GM18526 (cell line): ENCODE measurements around the gene ST8SIA2.

ENCODE experiments used
- POLR2A ChIP-seq: IDR thresholded peaks from 3 replicates; pipeline ENCODE4 v1.6.1; 2011; ENCODE audit not compliant: insufficient read length; ENCODE audit errors: extremely low read depth

The ST8SIA2 gene

DNA sequence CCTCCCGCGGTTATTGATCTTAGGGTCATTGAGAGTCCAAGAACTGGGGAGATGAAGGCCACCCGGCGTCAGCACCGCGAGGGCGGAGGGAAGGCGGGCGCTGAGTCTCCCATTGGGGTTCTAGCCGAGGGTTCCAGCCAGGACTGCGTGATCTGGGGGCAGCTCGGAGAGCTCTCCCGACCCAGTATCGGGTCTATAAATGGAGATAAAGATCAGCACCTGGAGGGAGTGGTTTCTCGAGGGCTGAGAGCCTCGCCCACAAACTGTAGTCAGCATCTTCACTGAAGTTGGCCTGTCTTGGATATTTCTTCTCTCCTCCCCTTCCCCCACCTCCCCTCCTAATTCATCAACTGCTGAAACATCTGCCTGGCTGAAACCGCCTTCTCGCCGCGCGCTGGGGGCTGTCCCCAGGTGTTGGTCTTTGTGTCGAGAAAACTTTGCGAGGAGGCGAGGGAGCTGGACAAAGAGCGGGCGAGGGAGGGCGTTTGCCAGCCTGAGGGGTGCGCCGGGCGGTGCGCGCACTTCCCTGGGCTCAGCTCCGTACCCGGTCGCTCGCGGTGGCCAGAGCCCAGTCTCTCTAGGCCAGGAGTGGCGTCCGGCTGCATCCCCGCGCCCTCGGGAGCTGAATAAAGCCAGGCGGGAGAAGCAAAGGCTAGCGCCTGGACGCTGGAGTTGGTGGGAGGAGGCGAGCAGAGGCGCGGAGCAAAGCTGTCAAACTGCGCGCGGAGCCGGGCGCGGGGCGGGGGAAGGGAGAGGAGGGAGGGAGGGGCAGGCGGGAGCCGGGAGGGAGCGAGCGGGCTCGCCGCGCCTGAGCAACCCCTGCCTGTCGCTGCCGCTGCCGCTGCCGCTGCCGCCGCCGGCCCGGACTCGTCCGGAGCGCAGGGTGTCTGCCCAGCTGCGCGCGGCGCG, at the start of gene ST8SIA2:
ST8SIA2 (plus strand) TSS at position 811 of the 909 bp plus-strand sequence. CDS start 184 bp downstream, outside the sequence.
- TF ChIP-seq POLR2A = no peak

GRCh38 chr15:92343924-92344643, 49.6 kb upstream of the ST8SIA2 start:
- TF ChIP-seq POLR2A = no peak

DNA sequence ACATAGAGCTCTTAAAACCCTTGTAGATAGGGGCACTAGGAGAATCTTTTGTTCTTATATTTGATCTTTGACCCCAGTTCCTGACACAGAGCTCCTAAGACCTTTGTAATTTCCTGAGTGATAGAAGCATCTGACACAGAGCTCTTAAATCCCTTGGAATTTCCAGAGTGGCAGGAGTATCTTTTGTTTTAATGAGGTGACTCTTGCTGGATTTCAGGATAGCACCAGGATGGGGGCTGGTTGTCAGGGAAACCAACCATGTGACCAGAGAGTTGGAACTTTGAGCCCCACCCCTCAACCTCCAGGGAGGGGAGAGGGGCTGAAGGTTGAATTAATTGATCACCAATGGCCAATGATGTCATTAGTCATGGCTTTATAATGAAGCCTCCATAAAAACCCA, 47.6 kb upstream of the ST8SIA2 start:
- no peak for TF ChIP-seq POLR2A

- TF ChIP-seq POLR2A = no peak
Measured at GRCh38 chr15:92355307-92355706, 38.4 kb upstream of the ST8SIA2 start.

DNA sequence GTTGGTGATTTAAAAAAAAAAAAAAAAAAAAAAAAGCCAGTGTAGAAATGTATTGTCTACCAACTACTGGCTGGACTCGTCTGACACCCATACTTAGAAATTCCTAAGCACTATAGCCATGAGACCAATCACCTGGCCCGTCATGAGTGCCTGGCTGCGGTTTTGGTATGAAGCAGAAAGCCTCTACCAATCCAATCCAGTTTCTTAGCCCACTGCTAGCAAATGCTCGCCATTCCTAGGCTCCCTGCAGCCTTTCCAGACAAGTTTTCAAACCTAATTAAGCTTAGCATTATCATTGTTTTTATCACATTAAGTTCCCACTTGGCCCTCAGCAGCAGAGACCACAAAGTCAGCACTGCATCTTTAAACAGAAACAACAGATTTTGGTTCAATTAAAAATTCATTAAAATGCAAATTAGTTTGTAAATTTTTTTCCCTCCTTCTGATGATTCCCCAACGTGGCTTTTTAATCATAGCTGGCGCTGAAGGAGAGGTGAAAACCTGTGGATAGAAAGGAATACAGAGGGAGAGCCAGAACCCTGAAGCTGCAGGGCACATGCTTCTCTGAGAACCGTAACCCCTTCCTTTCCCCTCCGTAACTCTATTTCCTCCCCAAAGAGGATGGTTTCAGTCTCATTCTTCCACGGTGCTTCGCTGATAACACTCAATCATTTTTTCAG, 32.2 kb upstream of the ST8SIA2 start:
- no peak for TF ChIP-seq POLR2A

- TF ChIP-seq POLR2A = no peak
Measured at GRCh38 chr15:92362001-92362350, 31.7 kb upstream of the ST8SIA2 start.

DNA sequence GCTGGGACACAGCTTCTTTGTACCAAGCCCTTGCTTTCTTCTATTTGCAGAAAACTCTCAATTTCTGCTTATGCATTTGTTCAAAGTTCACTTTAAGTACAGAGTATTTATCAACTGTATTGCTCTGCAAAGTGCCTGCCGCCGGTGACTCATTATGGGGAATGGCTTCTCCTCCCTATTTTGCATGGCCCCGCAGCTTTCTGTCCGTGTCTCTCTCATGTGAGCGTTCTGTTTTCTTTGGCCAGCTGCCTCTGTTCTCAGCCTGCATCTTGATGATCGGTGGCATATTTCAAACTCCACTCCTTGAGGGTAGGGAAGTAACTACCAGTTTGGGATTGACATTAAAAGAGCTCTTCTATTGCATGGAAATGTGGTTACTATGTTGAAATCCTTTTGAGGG, 28.6 kb upstream of the ST8SIA2 start:
- TF ChIP-seq POLR2A = no peak

DNA sequence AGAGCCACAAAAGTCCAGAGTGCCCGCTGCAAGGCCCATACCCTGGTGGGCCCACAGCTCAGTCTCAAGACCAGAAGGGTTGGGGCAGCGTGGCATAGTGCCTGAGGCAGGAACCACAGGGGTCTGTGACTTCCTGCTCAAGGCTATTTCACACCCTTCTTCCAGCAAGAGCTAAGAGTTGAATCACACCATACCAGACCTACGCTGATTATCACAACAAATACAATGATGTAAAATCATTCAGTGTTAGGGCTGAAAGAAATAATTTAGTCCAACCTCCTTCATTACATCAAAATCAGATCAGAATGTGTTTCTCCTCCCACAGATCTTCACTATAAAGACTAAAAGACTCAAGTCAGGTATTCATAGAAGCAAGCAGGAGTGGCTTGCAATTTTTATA, 27.8 kb upstream of the ST8SIA2 start:
- no peak for TF ChIP-seq POLR2A

DNA sequence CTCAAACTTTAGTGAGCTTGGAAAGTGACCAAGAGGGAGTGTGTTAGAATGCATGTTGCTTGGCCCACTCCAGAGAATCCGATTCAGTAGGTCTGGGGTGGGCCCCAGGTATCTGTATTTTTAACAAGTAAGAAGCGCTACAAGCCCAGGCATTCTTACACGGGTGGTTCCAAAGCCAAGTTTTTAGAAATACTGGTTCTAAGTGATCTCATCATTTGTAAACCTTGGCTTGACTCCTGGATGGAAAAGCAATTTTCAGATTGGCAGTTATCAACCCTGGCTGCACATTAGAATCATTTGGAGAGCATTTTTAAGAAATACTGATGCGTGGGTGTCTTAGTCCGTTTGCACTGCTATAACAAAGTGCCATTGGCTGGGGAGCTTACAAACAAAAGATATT, 27.3 kb upstream of the ST8SIA2 start:
- no peak for TF ChIP-seq POLR2A

- no peak for TF ChIP-seq POLR2A
Measured at GRCh38 chr15:92375057-92375456, 18.6 kb upstream of the ST8SIA2 start.

GRCh38 chr15:92376109-92376508, 17.6 kb upstream of the ST8SIA2 start:
- no peak for TF ChIP-seq POLR2A

- no peak for TF ChIP-seq POLR2A
Measured at GRCh38 chr15:92377083-92377789, 16.4 kb upstream of the ST8SIA2 start.

- no peak for TF ChIP-seq POLR2A
Measured at GRCh38 chr15:92383519-92384324, 10.0 kb upstream of the ST8SIA2 start.

DNA sequence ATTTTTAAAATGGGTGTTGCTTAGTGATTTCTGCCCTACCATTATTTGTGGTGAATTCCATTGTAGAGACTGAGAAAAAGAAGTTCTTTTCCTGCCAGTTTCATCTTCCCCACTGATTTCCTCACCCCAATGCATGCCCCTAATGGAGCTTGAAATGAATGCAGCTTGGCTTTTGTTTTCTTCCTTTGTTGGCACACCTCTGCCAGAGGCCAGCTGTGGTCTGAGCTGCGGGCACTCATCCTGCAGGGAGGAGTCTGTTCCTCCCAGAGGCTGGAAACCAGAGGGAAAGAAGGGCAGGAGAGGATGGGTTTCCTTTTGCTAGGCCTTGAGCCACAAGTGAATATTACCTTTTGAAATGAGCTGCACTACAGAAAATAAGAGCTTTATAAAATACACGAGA, 9.3 kb upstream of the ST8SIA2 start:
- no peak for TF ChIP-seq POLR2A
